Measurements from ENCODE around the gene DOCK9. TPM values are rescaled to one million over a fixed set of nuclear protein-coding genes. Genes with fewer than 3 reads are reported as not detected.
"Not testable (repeated sequence)": the region's sequence is repeated elsewhere in the genome, so short reads cannot be mapped to it uniquely, and the experiment has no call there.

Gene DOCK9
- polyA plus RNA-seq, 1 donor (not counting 4 experiments of a cell fraction or from before 2014, with no cell fraction given): 110 TPM

DNA sequence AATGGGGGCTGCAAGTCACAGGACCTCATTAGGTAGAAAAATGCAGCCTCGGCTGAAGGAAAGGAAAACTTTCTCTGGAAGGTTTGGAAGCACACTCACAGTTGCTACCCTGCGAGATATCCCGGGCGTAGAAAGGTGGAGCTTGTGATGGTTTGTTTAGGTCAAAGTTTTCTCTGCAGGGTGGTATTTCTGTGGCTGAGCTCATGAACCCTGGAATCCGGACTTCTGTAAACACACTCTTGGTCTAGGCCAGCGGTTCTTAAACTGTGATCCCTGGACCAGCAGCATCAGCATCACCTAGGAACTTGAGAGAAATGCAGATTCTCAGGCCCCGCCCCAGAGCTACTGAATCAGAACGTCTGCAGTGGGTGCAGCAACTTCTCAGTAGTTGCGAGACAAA, 222.1 kb downstream of the DOCK9 start:
- Histone ChIP-seq H4K20me1 (ENCODE audit: control insufficient read depth, extremely low read depth, insufficient read depth, low read length) (no peaks in the 10 kb centered on the region), H3K4me3 (ENCODE audit: control insufficient read depth in 2 of 3, extremely low read depth in 1 of 3, insufficient read depth in 2 of 3, low read depth in 1 of 3, low read length in 3 of 3) (no peak overlapping the region), H3K9me3 (ENCODE audit: control insufficient read depth, low read depth, low read length) (peaks cover 3% of the 10 kb centered on the region), H3K27ac (ENCODE audit: control insufficient read depth, insufficient read depth, low read length) (no peak overlapping the region), H3K9ac (ENCODE audit: control insufficient read depth, extremely low read depth, insufficient read depth, low read length) (no peak overlapping the region), H3K27me3 (ENCODE audit: control insufficient read depth, extremely low read depth, insufficient read depth, low read length) (peaks cover 34% of the 10 kb centered on the region), H2AFZ (ENCODE audit: control insufficient read depth, low read length) (no peak overlapping the region), H3K4me1 (ENCODE audit: control insufficient read depth, extremely low read depth, insufficient read depth, low read length) (peaks cover 5% of the 10 kb centered on the region), H3K79me2 (ENCODE audit: control insufficient read depth, insufficient read depth, low read length) (no peaks in the 10 kb centered on the region), H3K4me2 (ENCODE audit: control insufficient read depth, extremely low read depth, insufficient read depth, low read depth, low read length) (no peak overlapping the region), H3K36me3 (ENCODE audit: control insufficient read depth in 2 of 2, extremely low read depth in 1 of 2, insufficient read depth in 2 of 2, low read length in 2 of 2) (no peaks in the 10 kb centered on the region), H3K9me1 (ENCODE audit: control insufficient read depth, extremely low read depth, insufficient read depth, low read length) (no peaks in the 10 kb centered on the region)
- TF ChIP-seq EZH2 (IDR thresholded peaks at IDR 0.05; ENCODE audit: low read length) (no peak), CTCF (optimal IDR thresholded peaks at IDR 0.05 in 1 of 3, IDR thresholded peaks at IDR 0.05 in 1 of 3, conservative IDR thresholded peaks at IDR 0.05 in 1 of 3; ENCODE audit: extremely low read depth in 1 of 3, insufficient read depth in 2 of 3, low read length in 3 of 3) (no peak)
- DNase-seq (ENCODE audit: low read depth, low spot score) (no peak), FAIRE-seq (no peak)
- dilution Hi-C loops (cut with MboI; ENCODE audit: extremely low pct_ligation_motif_present, low sequenced_read_pairs): no loop called here

DNA sequence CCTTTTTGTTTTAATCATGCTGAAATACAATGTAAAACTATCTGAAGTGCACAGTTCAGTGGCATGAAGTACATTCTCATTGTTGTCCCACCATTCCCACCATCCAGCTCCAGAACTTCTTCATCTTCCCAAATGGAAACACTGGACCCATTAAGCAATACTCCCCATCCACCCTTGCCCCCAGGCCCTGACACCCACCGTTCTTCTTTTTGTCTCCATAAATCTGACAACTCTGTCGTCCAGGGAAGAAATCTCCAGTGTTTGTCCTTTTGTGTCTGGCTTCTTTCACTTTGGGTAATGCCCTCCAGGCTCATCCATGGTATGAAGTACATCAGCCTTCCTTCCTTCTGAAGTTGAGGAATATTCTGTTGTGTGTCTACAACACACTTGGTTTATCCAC, 222.7 kb downstream of the DOCK9 start:
- FAIRE-seq (no peak), DNase-seq (ENCODE audit: low read depth, low spot score) (no peak)
- H3K9ac ChIP-seq (ENCODE audit: control insufficient read depth, extremely low read depth, insufficient read depth, low read length): no peak overlapping the region
- dilution Hi-C loops (cut with MboI; ENCODE audit: extremely low pct_ligation_motif_present, low sequenced_read_pairs): no loop called here
- H3K27me3 ChIP-seq (ENCODE audit: control insufficient read depth, extremely low read depth, insufficient read depth, low read length): peaks cover 38% of the 10 kb centered on the region
- peaks cover 3% of the 10 kb centered on the region for H3K9me3 ChIP-seq (ENCODE audit: control insufficient read depth, low read depth, low read length)
- no peak overlapping the region for H3K4me2 ChIP-seq (ENCODE audit: control insufficient read depth, extremely low read depth, insufficient read depth, low read depth, low read length)
- no peak overlapping the region for H2AFZ ChIP-seq (ENCODE audit: control insufficient read depth, low read length)
- no peak overlapping the region for H3K4me3 ChIP-seq (ENCODE audit: control insufficient read depth in 2 of 3, extremely low read depth in 1 of 3, insufficient read depth in 2 of 3, low read depth in 1 of 3, low read length in 3 of 3)
- no peak overlapping the region for H3K27ac ChIP-seq (ENCODE audit: control insufficient read depth, insufficient read depth, low read length)
- no peaks in the 10 kb centered on the region for H3K9me1 ChIP-seq (ENCODE audit: control insufficient read depth, extremely low read depth, insufficient read depth, low read length)
- no peaks in the 10 kb centered on the region for H3K79me2 ChIP-seq (ENCODE audit: control insufficient read depth, insufficient read depth, low read length)
- no peaks in the 10 kb centered on the region for H4K20me1 ChIP-seq (ENCODE audit: control insufficient read depth, extremely low read depth, insufficient read depth, low read length)
- no peaks in the 10 kb centered on the region for H3K36me3 ChIP-seq (ENCODE audit: control insufficient read depth in 2 of 2, extremely low read depth in 1 of 2, insufficient read depth in 2 of 2, low read length in 2 of 2)
- peaks cover 5% of the 10 kb centered on the region for H3K4me1 ChIP-seq (ENCODE audit: control insufficient read depth, extremely low read depth, insufficient read depth, low read length)
- TF ChIP-seq EZH2 (IDR thresholded peaks at IDR 0.05; ENCODE audit: low read length) (no peak), CTCF (optimal IDR thresholded peaks at IDR 0.05 in 1 of 3, IDR thresholded peaks at IDR 0.05 in 1 of 3, conservative IDR thresholded peaks at IDR 0.05 in 1 of 3; ENCODE audit: extremely low read depth in 1 of 3, insufficient read depth in 2 of 3, low read length in 3 of 3) (no peak)

DNA sequence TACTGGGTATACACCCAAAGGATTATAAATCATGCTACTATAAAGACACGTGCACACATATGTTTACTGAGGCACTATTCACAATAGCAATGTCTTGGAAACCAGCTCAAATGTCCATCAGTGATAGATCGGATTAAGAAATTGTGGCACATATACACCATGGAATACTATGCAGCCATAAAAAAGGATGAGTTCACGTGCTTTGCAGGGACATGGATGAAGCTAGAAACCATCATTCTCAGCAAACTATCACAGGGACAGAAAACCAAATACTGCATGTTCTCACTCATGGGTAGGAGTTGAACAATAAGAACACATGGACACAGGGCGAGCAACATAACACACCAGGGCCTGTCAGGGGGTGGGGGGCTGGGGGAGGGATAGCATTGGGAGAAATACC, 223.4 kb downstream of the DOCK9 start:
- H3K27ac ChIP-seq (ENCODE audit: control insufficient read depth, insufficient read depth, low read length); FAIRE-seq; dilution Hi-C loops (cut with MboI; ENCODE audit: extremely low pct_ligation_motif_present, low sequenced_read_pairs); H3K4me1 ChIP-seq (ENCODE audit: control insufficient read depth, extremely low read depth, insufficient read depth, low read length); H3K4me3 ChIP-seq (ENCODE audit: control insufficient read depth in 2 of 3, extremely low read depth in 1 of 3, insufficient read depth in 2 of 3, low read depth in 1 of 3, low read length in 3 of 3); H3K9me1 ChIP-seq (ENCODE audit: control insufficient read depth, extremely low read depth, insufficient read depth, low read length); H2AFZ ChIP-seq (ENCODE audit: control insufficient read depth, low read length); H3K9ac ChIP-seq (ENCODE audit: control insufficient read depth, extremely low read depth, insufficient read depth, low read length); H3K9me3 ChIP-seq (ENCODE audit: control insufficient read depth, low read depth, low read length); DNase-seq (ENCODE audit: low read depth, low spot score); H3K79me2 ChIP-seq (ENCODE audit: control insufficient read depth, insufficient read depth, low read length); H3K36me3 ChIP-seq (ENCODE audit: control insufficient read depth in 2 of 2, extremely low read depth in 1 of 2, insufficient read depth in 2 of 2, low read length in 2 of 2); H3K4me2 ChIP-seq (ENCODE audit: control insufficient read depth, extremely low read depth, insufficient read depth, low read depth, low read length); H4K20me1 ChIP-seq (ENCODE audit: control insufficient read depth, extremely low read depth, insufficient read depth, low read length): not testable (repeated sequence)
- peaks cover 43% of the 10 kb centered on the region for H3K27me3 ChIP-seq (ENCODE audit: control insufficient read depth, extremely low read depth, insufficient read depth, low read length)

Measured in keratinocyte (primary cell).